ENCODE results near the gene B9D1.

B9D1 gene

DNA sequence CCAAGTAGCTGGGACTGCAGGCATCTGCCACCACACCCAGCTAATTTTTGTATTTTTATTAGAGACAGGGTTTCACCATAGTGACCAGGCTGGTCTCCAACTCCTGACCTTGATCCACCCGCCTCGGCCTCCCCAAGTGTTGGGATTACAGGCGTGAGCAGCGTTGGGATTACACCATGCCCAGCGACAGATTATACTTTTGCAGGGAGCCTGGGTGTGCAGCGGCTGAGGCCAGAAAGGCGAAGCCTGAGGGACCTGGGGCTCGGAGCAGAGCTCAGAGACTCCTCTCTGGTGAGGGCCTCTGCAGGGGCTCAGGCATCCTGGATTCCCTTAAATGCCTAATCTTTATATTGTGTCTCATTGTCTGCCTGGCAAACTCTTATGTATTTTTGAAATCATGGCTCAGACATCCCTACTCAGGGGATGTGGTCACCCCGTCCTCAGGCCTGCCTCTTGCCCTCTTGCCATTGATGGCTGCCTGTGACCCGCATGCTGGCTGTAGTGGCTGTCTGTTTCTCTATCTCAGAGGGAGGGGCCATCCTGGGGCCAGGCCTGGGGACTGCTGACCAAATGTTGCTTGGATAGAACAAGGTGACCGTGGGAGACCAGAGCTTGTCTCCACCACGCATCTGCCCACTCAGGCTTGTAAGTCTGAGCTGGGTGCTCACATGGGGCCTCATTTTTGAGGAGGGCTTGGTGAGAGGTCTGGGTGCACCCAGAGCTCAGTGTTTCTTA is 42.6 kb downstream of the B9D1 start:
- DNase-seq (ENCODE audit: low read depth in 2 of 2): no peak

DNA sequence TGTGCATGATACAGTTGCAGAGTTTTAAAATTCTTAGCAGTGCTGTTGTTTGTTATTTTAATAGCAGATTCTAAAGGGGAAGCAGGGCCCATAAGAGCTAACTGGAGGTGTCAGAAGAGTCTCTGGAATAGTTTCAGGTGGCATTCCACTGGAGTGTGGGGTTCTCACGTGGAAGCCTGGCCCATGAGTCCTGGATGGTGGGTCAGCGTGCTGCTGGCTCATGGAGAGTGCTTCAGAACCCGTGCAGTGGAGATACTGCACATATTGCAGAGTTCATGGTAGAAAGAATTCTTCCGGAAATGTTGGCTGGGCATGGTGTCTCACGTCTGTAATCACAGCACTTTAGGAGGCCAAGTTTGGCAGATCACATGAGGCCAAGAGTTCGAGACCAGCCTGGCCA is 43.9 kb downstream of the B9D1 start:
- no peak for DNase-seq (ENCODE audit: low read depth in 2 of 2)

DNA sequence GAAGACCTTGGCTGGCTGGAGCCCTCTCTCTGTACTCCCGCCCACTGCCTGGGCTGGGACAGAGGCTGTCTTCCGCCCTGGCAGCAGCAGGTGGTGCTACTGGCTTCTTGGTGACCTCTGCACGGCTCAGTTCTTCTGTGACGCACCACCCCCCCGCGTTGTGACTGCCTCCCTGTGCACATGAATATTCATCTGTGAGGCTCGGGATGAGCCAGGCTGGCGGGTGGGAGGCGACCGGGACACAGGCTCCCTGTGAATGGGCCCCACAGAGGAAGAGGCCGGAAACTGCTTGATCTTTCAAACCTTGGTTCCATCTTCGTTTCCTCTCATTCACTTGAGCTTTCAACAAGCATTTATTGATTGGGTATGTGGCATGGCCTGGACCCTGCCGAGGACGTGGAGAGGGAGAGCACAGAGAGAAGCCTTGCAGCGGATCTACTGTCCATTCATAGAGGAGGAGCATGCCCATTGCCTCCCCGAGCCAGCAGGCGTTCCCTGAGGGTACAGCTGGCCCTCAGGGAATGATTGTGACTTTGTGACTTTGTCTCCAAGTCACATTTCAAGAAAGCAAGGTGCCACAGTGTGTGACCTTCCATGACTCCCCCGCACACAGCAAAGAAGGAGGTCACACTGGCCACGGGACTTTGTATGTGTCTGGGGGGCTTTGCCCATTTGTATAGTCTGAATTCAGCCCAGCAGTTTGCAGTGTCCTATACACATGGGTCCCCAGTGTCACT is 45.0 kb downstream of the B9D1 start:
- DNase-seq (ENCODE audit: low read depth in 2 of 2): no peak

DNA sequence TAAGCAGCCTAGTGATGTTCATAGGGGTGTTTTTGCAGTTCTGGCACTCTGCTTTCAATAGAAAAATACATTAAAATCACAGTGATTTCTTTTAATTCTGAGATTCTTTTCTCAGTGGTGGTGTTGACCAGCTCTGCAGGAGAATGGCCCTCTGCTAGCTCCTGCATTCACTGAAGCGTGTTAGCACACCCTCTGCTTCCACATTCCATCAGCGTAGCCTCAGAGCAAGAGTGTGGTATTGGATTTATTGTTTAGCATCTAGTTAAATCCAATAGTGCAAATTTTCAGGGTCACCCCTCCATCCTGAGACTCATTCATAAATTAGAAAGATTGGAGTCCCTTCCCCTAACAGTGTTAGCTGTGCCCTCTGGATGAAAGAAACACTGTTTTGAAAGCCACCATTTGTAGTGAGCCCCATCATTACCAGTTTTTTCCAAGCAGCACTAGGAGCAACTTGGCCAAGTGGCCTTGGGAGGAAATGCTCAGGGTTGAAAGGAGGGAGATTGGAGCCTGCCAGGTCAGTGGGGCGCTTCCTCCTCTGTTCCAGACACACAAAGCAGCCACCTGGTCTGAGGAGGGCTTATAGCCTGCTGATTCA is 45.7 kb downstream of the B9D1 start:
- no peak for DNase-seq (ENCODE audit: low read depth in 2 of 2)

DNA sequence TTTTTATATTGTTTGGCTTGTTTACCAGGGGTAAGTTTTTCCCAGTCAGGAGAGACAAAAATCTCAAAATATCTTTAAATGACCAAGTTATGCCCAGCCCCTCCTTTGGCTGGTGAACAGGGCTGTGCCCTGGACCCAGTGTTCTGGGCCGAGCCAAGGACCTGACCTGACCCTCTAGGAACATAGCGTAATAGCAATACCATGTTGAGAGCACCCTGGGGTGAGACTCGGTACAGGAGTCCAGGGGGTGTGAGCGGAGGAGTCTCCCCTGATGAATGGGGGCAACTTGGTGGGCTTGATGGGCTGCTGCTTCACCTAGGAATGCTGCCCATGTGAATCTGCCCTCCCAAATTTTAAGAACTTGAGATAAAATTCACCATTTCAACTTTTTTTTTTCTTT is 47.4 kb downstream of the B9D1 start:
- no peak for DNase-seq (ENCODE audit: low read depth in 2 of 2)

DNA sequence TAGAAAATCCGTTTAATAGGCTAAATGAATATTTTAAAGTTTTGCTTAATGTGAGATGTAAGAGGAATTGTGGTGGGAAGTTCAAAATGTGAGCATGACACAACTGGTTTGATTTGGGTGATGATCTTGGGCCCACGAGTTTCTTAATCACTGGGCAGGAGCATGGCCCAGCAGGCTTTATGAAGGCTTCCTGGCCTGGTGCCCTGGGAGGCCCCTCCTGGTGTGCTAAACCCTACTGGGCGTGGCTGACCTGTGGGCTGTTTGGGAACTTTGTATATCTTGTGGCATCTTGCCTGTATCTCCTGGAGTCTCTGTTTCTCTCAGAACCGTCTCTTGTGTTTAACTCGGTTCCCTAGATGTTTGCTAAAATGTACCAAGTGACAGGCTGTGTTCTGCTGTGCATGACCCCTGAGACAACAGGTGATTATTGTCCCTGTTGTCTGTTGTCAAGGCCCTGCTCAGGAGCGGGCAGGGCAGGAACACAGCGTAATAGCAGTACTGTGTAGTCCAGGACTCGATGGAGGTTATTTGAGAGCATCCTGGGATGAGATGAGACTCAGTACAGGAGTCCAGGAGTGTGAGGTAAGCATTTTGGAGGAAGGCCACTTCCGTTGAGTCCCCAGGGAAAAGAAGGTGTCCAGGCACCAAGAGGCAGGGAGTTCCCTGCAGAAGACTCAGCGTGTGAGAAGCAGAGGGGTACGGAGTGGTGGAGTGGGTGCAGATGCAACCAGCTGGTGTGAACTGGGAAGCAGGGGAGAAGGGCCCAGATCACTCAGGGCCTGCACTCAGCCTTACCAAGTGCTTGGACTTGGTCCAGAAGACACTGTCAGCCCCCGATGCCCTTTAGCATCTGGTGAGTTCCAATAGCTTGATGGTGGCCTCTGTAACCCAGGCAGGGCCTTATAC is 48.5 kb downstream of the B9D1 start:
- no peak for DNase-seq (ENCODE audit: low read depth in 2 of 2)

DNA sequence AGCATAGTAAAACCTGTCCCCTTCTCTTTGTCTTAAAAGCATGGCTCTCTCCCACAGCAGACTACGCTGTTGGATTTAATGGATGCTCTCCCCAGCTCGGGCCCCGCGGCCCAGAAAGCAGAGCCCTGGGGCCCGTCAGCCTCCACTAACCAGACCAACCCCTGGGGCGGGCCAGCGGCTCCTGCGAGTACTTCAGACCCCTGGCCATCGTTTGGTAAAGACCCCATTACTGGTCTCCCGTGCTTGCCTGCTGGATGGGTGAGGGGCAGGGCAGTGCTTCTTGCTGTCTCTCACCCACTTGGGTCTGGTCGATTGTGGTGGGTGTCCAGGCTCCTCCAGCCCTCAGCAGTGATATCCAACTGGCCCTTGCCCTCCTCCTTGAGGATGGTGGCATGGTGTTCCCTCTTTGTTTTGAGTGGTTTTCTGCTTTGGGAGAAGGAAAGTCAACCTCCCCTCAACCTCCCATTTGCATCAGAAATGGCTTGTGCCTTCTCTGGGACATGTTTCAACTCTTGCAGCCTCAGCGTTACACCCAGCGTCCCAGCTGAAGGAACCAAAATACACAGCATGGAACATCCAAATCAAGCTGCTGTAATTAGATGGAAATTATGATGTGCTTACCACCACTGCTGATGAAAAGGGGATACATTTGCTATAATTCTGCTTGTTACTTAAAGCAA is 49.3 kb downstream of the B9D1 start:
- DNase-seq (ENCODE audit: low read depth in 2 of 2): no peak

DNA sequence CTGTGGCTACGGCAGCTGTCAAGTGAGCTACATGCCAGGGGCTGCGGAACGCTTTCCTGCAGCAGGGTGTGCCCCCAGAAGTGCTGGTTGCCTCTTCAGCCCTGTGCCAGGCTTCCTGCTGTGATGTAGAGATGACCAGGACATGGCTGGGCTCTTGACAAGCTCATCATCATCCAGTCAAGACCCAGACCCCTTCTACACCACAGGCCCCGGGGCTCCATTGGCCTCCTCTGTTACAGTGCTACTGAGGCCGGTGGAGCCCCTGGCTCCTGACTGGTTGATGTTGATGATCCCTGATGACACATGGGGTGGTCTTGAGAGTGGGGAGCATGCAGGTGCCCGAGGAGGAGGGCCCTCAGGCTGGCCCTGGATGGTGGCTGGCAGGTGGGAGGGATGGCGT is 50.1 kb downstream of the B9D1 start:
- DNase-seq (ENCODE audit: low read depth in 2 of 2): no peak

DNA sequence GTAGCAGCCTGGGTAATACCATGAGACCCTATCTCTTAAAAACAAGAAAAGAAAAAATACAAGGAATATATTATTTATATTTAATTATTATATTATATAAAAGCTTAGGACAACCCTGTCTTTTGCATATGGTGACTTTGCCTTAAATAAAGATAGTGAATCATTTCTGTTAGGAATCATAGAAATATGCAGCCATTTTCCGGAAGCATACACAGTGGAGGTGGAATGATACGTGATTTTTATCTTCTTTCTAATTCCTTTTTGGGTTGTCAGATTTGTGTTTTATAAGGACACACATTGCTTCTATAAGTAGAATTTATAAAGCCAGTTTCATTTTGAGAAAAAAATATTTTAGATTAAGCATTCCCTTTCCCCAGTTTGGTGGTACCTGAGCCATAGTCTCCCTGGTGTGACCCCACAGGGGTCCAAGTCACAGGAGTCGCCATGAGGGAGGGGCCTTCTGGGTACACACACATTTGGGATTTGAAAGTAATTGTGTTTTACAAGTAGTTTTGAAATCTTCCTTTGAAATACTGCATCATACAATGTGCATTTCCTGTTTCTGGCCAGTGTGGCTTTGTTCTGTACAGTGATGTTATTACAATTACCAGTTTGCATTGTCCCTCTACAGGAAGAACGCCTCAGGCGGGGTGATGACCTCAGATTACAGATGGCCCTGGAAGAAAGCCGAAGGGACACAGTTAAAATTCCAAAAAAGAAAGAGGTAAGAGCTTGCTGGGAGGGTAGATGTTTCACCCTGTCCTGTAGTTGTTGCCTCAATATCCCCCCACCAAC is 50.9 kb downstream of the B9D1 start:
- no peak for DNase-seq (ENCODE audit: low read depth in 2 of 2)

DNA sequence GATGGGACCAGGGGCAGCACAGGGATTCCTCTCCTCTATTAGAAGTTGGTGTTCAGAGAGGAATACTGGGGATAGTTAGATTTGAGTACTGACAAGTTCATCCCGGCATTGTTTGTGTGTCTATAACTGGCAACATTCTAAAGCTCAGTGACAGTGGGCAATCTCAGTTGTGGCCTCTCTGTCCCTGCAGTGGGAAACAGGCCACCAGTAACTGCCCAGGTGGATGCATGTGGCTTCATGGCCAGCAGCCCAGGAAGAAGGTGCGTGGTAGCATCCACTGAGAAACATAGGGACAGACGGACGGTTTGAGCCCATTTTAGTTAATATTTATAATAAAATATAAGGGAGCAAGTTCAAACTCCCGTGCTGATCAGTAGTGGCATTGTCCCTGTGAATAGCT is 51.5 kb downstream of the B9D1 start:
- no peak for DNase-seq (ENCODE audit: low read depth in 2 of 2)

DNA sequence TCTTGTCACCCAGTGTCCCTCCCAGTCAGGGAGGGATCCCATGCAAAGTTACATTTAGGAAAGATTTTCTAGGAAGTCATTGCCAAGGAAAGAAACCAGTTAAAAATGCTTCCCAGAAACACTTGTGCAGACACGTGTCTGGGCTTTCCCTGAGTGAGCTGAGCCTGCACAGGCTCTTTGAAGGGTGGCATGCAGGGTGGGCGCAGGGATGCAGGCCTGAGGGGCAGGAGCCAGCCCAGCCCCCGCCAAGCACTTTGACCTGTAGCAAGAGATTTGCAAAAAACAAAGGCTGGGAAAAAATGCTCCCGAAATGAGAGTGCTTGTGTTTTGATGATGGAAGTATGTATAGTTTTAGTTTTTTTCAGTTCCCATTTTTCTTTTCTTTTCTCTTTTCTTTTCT is 52.4 kb downstream of the B9D1 start:
- DNase-seq (ENCODE audit: low read depth in 2 of 2): no peak

DNA sequence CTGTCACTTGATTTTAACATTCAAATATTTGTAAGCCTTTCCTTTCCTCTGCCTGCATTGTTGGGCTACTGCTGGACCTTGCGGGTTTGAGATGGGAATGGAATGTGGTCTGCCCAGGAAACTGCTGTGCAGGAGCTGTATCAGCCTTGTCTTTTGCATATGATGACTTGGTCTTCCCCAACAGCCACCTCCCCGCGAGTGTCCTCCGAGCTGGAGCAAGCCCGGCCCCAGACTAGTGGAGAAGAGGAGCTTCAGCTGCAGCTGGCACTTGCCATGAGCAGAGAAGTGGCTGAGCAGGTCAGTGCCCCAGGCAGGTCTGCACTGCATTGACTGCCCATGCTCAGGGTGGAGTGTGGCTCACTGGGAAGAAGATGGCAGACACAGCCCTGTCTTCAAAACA is 52.8 kb downstream of the B9D1 start:
- no peak for DNase-seq (ENCODE audit: low read depth in 2 of 2)

DNA sequence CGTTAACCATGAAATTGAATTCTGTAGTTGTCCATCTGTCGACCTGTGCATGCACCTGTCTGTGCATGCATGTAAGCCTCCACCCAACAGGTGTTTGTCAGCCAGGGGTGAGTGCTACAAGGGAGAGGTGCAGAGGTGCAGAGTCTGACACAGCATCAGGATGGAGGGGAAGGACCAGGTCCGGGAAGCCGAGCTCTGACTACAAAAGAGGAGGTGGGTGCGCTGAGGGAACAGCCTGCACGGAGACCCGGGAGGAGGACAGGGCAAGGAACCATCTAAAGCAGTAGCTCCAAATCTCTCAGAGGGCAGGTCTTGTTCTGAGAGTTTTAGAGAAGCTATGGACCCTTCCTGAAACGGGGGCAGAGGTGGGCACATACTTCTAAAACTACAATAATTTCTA is 54.1 kb downstream of the B9D1 start:
- no peak for DNase-seq (ENCODE audit: low read depth in 2 of 2)

DNA sequence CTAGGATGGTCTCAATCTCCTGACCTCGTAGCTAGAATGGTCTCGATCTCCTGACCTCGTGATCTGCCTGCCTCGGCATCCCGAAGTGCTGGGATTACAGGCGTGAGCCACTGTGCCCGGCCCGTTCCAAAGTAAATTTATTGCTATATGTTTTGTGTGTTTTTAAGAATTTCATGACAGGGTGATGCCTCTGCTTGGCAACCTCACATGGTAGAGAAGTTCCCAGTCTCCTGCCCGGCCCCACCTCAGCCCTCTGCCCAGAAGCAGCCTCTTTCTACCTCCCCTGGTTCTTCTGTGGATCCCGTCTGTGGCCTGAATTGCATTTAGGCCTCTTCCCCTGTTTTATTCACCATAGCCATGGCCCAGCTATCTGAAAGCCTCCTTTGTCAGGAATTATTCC is 55.0 kb downstream of the B9D1 start:
- DNase-seq (ENCODE audit: low read depth in 2 of 2): no peak

DNA sequence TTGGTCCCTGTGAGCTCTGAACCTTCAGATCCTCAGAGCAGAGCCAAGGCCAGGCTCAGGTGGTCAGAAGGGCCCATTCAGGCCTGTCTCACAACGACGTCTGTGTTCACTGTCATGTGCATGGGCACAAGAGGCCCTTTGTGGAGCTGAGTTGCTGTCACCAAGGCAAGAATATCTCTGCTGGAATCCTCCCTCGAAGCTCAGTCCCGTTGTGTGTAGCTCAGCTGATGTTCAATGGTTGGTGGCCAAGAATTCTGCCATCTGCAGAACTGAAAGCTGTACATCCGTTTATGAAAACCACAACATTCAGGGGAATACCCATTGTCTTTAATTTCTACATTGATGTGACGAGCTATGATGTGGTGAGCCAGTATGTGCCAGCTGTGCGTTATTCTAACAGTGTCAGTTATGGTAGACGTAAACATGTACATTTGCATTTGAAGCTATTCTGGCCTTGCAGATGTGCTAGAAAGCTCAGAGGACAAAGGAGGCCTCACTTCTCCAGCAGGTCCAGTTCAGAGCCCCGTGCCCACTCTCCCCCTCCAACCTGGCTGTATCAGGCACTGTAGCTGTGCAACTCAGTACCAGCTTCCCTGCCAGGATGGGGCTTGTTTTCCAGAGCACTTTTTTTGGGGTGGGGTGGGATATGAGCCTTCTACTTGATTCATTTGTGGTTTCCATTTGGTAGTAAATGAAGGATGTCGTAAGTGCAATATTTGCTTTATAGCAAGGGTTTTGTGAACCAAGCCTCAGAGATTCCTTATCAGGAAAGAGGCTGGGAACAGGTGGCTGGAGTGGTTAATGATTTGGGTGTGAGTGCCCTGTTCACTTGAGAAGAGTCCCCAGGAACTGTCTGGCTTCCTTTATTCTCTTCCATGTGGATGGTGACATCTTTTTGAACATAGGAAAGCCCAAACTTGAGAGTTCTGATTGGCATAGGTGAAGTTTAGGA is 56.1 kb downstream of the B9D1 start:
- no peak for DNase-seq (ENCODE audit: low read depth in 2 of 2)

DNA sequence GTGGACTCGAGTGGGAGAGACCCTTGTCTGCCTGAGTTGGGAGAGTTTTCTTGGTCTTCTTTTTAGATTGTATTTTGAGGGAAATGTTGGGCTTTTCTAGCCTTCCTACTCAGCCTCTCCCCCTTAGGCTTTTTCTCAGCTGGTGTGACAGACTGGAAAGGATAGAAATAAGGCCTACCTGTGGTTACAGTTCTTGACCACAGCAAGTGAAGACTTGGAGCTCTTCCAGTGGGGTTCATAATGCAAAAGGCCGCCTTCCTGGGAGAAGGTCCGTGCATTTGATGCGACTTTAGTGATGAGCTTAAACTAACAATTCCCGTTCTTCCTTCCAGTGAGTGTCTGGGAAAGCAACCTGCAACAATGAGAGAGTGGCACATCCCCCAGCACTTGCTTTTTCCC is 56.8 kb downstream of the B9D1 start:
- no peak for DNase-seq (ENCODE audit: low read depth in 2 of 2)

DNA sequence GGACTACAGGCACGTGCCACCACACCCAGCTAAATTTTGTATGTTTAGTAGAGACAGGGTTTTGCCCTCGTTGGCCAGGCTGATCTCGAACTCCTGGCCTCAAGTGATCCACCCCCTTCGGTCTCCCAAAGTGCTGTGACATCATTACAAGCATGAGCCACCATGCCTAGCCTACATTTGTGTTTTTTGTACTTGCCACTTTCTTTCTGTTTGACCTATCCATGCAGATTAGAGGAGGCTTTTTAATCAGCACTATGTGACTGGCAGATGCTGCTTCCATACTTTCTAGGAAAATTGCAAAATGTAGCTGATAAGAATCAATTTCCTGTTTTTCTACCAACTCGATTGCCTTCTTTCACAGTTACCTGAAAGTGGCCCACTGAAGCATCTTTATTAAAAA is 57.3 kb downstream of the B9D1 start:
- DNase-seq (ENCODE audit: low read depth in 2 of 2): no peak

DNA sequence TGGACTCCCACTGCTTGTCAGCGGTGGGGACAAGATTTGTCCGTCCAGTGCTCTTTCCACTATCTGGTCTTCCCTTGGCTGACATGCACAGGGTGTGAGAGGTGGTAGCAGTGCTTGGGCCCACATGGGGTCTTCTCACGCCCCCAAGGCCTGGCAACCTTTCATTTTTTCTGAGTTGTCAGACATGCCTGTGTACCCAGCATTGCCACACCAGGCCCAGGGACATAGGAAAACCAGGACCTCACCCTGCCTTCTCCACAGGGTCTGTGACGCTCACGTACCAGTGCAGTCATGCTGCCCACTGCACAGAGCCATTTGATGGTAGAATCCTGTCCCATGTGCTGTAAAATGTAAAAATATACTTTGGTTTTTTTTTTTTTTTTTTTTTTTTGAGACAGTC is 57.8 kb downstream of the B9D1 start:
- DNase-seq (ENCODE audit: low read depth in 2 of 2): no peak

DNA sequence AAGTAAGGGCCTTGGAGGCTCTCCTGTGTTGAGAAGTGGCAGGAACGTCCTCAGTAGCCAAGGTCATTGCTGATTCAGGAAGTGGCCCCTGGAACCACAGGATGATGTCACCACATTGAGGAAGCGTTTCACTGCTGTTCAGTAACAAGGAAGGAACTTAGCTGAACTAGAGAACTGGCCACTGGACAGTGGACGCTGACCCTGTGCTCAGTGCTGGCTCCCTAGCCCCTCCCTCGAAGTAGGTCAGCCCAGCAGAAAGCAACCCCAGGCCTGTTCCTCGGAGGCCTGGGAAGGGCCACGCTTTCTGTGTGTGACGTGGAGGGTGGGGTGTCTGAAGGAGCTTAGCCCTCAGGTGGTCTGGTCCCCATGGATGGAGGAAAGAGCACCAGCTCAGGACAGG is 58.3 kb downstream of the B9D1 start:
- no peak for DNase-seq (ENCODE audit: low read depth in 2 of 2)

DNA sequence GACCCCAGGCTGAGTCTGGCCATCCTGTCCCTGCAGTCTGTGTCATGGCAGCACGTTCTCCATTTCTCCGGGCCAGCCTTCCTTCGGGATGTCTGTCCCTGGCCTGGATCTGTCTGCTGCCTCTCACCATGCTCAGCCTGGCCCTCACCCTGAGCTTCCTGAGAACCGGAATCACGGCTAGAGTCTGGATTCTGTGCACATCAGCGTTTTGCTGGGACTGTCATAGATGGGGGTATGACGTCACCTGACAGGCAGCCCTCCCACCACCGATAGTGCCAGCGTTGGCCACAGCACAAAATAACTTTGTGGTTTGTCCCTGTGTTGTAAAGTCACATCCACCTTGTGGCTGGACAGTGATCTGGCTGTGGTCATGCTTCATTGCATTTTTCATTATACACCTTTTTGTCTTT is 59.2 kb downstream of the B9D1 start:
- DNase-seq (ENCODE audit: low read depth in 2 of 2): no peak

All from stimulated activated CD8-positive, alpha-beta memory T cell treated with anti-CD3 and anti-CD28 coated beads, Interleukin-2, amount 100 ng/mL, for 1 hour (primary cell).